HEK293 (cell line): ENCODE measurements around the gene GAST.

Experiments
- GLIS1 ChIP-seq: fragments of 450-650 bp; formaldehyde crosslinking; IDR thresholded peaks from 2 replicates; pipeline ENCODE4 v1.5.1; 2016; ENCODE audit warnings: missing biosample characterization, missing genetic modification characterization
- INSM2 ChIP-seq: fragments of 450-650 bp; formaldehyde crosslinking; IDR thresholded peaks from 2 replicates; pipeline ENCODE4 v1.5.1; 2016; ENCODE audit warnings: missing biosample characterization, missing genetic modification characterization
- MYNN ChIP-seq: fragments of 450-650 bp; formaldehyde crosslinking; IDR thresholded peaks from 2 replicates; pipeline ENCODE4 v1.5.1; 2016; ENCODE audit warnings: missing biosample characterization, missing genetic modification characterization, borderline replicate concordance
- MZF1 ChIP-seq: fragments of 450-650 bp; formaldehyde crosslinking; IDR thresholded peaks from 2 replicates; pipeline ENCODE4 v1.5.1; 2017; ENCODE audit warnings: missing biosample characterization, missing genetic modification characterization, borderline replicate concordance
- SP7 ChIP-seq: fragments of 450-650 bp; formaldehyde crosslinking; IDR thresholded peaks from 2 replicates; pipeline ENCODE4 v1.5.1; 2016; ENCODE audit warnings: missing biosample characterization, missing genetic modification characterization
- ZBTB1 ChIP-seq: fragments of 450-650 bp; formaldehyde crosslinking; IDR thresholded peaks from 2 replicates; pipeline ENCODE4 v1.5.1; 2016; ENCODE audit warnings: missing biosample characterization, missing genetic modification characterization
- ZBTB6 ChIP-seq: fragments of 450-650 bp; formaldehyde crosslinking; IDR thresholded peaks from 2 replicates; pipeline ENCODE4 v1.5.1; 2017; ENCODE audit warnings: missing biosample characterization, missing genetic modification characterization
- ZFP3 ChIP-seq: fragments of 450-650 bp; formaldehyde crosslinking; IDR thresholded peaks from 2 replicates; pipeline ENCODE4 v1.5.1; 2016; ENCODE audit warnings: low read depth, missing biosample characterization, missing genetic modification characterization
- ZNF146 ChIP-seq: fragments of 450-650 bp; formaldehyde crosslinking; IDR thresholded peaks from 2 replicates; pipeline ENCODE4 v1.5.1; 2016; ENCODE audit warnings: missing biosample characterization, missing genetic modification characterization
- ZNF157 ChIP-seq: fragments of 450-650 bp; formaldehyde crosslinking; IDR thresholded peaks from 2 replicates; pipeline ENCODE4 v1.5.1; 2016; ENCODE audit warnings: missing biosample characterization, missing genetic modification characterization
- ZNF184 ChIP-seq: fragments of 450-650 bp; IDR thresholded peaks from 2 replicates; pipeline ENCODE4 v1.5.1; 2018; ENCODE audit warnings: missing biosample characterization, mild to moderate bottlenecking, missing genetic modification characterization
- ZNF248 ChIP-seq: fragments of 450-650 bp; formaldehyde crosslinking; IDR thresholded peaks from 2 replicates; pipeline ENCODE4 v1.5.1; 2017; ENCODE audit warnings: missing biosample characterization, missing genetic modification characterization
- ZNF292 ChIP-seq: fragments of 450-650 bp; formaldehyde crosslinking; IDR thresholded peaks from 2 replicates; pipeline ENCODE4 v1.5.1; 2016; ENCODE audit warnings: low read depth, missing biosample characterization, missing genetic modification characterization, borderline replicate concordance
- ZNF426 ChIP-seq: fragments of 450-650 bp; formaldehyde crosslinking; IDR thresholded peaks from 2 replicates; pipeline ENCODE4 v1.5.1; 2017; ENCODE audit warnings: missing biosample characterization, missing genetic modification characterization, mild to moderate bottlenecking, inconsistent platforms, moderate library complexity
- ZNF449 ChIP-seq: fragments of 450-650 bp; formaldehyde crosslinking; IDR thresholded peaks from 2 replicates; pipeline ENCODE4 v1.5.1; 2017; ENCODE audit warnings: missing biosample characterization, mild to moderate bottlenecking, missing genetic modification characterization, moderate library complexity
- ZNF501 ChIP-seq: fragments of 450-650 bp; formaldehyde crosslinking; IDR thresholded peaks from 2 replicates; pipeline ENCODE4 v1.5.1; 2016; ENCODE audit warnings: missing biosample characterization, missing genetic modification characterization
- ZNF580 ChIP-seq: fragments of 450-650 bp; formaldehyde crosslinking; IDR thresholded peaks from 2 replicates; pipeline ENCODE4 v1.5.1; 2016; ENCODE audit warnings: missing biosample characterization, missing genetic modification characterization
- ZNF600 ChIP-seq: fragments of 450-650 bp; formaldehyde crosslinking; IDR thresholded peaks from 2 replicates; pipeline ENCODE4 v1.5.1; 2016; ENCODE audit warnings: missing biosample characterization, missing genetic modification characterization
- ZNF629 ChIP-seq: fragments of 450-650 bp; formaldehyde crosslinking; IDR thresholded peaks from 2 replicates; pipeline ENCODE4 v1.5.1; 2017; ENCODE audit warnings: missing biosample characterization, missing genetic modification characterization
- ZNF639 ChIP-seq: fragments of 450-650 bp; formaldehyde crosslinking; IDR thresholded peaks from 2 replicates; pipeline ENCODE4 v1.5.1; 2016; ENCODE audit warnings: missing biosample characterization, missing genetic modification characterization
- ZNF707 ChIP-seq: fragments of 450-650 bp; formaldehyde crosslinking; IDR thresholded peaks from 2 replicates; pipeline ENCODE4 v1.5.1; 2016; ENCODE audit warnings: missing biosample characterization, missing genetic modification characterization
- ZNF776 ChIP-seq: fragments of 450-650 bp; formaldehyde crosslinking; IDR thresholded peaks from 2 replicates; pipeline ENCODE4 v1.5.0; 2017; ENCODE audit warnings: missing biosample characterization, missing genetic modification characterization, borderline replicate concordance
- TF ChIP-seq, protein P1 (sequence below): fragments of 450-650 bp; formaldehyde crosslinking; IDR thresholded peaks from 2 replicates; pipeline ENCODE4 v1.5.0; 2017; ENCODE audit warnings: missing biosample characterization, missing genetic modification characterization, borderline replicate concordance
- TF ChIP-seq, protein P2 (sequence below): fragments of 450-650 bp; formaldehyde crosslinking; IDR thresholded peaks from 2 replicates; pipeline ENCODE4 v1.5.1; 2016; ENCODE audit warnings: missing biosample characterization, missing genetic modification characterization
- TF ChIP-seq, protein P3 (sequence below): fragments of 450-650 bp; formaldehyde crosslinking; conservative IDR thresholded peaks from 2 replicates; pipeline ENCODE4 v1.5.1; 2016; ENCODE audit warnings: low read depth, missing biosample characterization, missing genetic modification characterization

Gene GAST

GRCh38 chr17:41688641-41689496 lies 23.3 kb upstream of the GAST start, which contains the start of gene EIF1 (continued):
- TF ChIP-seq ZNF449 (tag by site-specific recombination), result 0 out of 2 replicates have a peak, but pooled peaks have one; percentile 54
- TF ChIP-seq ZNF248 (tag by site-specific recombination), result peak; percentile 46; the same call in 1 of the 2 replicates
- peak; percentile 94 for TF ChIP-seq ZNF600 (tag by site-specific recombination)
- TF ChIP-seq ZNF580, result peak; percentile 91
- peak; percentile 100 for TF ChIP-seq ZNF629 (tag by site-specific recombination)
- TF ChIP-seq ZBTB6 (tag by site-specific recombination), result peak; percentile 2; the same call in 1 of the 2 replicates
- TF ChIP-seq SP7 (tag by site-specific recombination), result peak; percentile 85
- TF ChIP-seq, protein P1, sequence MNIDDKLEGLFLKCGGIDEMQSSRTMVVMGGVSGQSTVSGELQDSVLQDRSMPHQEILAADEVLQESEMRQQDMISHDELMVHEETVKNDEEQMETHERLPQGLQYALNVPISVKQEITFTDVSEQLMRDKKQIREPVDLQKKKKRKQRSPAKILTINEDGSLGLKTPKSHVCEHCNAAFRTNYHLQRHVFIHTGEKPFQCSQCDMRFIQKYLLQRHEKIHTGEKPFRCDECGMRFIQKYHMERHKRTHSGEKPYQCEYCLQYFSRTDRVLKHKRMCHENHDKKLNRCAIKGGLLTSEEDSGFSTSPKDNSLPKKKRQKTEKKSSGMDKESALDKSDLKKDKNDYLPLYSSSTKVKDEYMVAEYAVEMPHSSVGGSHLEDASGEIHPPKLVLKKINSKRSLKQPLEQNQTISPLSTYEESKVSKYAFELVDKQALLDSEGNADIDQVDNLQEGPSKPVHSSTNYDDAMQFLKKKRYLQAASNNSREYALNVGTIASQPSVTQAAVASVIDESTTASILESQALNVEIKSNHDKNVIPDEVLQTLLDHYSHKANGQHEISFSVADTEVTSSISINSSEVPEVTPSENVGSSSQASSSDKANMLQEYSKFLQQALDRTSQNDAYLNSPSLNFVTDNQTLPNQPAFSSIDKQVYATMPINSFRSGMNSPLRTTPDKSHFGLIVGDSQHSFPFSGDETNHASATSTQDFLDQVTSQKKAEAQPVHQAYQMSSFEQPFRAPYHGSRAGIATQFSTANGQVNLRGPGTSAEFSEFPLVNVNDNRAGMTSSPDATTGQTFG, result no peak
- no peak for TF ChIP-seq ZNF292 (tag by site-specific recombination)
- no peak for TF ChIP-seq ZNF426 (tag by site-specific recombination)
- 0 out of 2 replicates have a peak, but pooled peaks have one; percentile 15 for TF ChIP-seq MYNN (tag by site-specific recombination)
- TF ChIP-seq INSM2, result peak; percentile 42; the same call in 1 of the 2 replicates
- TF ChIP-seq ZNF707 (tag by site-specific recombination), result no peak; the same call in 1 of the 2 replicates
- TF ChIP-seq, protein P2, sequence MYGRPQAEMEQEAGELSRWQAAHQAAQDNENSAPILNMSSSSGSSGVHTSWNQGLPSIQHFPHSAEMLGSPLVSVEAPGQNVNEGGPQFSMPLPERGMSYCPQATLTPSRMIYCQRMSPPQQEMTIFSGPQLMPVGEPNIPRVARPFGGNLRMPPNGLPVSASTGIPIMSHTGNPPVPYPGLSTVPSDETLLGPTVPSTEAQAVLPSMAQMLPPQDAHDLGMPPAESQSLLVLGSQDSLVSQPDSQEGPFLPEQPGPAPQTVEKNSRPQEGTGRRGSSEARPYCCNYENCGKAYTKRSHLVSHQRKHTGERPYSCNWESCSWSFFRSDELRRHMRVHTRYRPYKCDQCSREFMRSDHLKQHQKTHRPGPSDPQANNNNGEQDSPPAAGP (tag by site-specific recombination), result peak; percentile 97
- 0 out of 2 replicates have a peak, but pooled peaks have one; percentile 8 for TF ChIP-seq ZNF184 (tag by site-specific recombination)
- TF ChIP-seq, protein P3, sequence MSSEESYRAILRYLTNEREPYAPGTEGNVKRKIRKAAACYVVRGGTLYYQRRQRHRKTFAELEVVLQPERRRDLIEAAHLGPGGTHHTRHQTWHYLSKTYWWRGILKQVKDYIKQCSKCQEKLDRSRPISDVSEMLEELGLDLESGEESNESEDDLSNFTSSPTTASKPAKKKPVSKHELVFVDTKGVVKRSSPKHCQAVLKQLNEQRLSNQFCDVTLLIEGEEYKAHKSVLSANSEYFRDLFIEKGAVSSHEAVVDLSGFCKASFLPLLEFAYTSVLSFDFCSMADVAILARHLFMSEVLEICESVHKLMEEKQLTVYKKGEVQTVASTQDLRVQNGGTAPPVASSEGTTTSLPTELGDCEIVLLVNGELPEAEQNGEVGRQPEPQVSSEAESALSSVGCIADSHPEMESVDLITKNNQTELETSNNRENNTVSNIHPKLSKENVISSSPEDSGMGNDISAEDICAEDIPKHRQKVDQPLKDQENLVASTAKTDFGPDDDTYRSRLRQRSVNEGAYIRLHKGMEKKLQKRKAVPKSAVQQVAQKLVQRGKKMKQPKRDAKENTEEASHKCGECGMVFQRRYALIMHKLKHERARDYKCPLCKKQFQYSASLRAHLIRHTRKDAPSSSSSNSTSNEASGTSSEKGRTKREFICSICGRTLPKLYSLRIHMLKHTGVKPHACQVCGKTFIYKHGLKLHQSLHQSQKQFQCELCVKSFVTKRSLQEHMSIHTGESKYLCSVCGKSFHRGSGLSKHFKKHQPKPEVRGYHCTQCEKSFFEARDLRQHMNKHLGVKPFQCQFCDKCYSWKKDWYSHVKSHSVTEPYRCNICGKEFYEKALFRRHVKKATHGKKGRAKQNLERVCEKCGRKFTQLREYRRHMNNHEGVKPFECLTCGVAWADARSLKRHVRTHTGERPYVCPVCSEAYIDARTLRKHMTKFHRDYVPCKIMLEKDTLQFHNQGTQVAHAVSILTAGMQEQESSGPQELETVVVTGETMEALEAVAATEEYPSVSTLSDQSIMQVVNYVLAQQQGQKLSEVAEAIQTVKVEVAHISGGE, result peak; percentile 88
- no peak for TF ChIP-seq MZF1 (tag by site-specific recombination)
- no peak for TF ChIP-seq ZNF776 (tag by site-specific recombination)
- no peak for TF ChIP-seq ZNF157 (tag by site-specific recombination)
- peak; percentile 70; the same call in 1 of the 2 replicates for TF ChIP-seq GLIS1 (tag by site-specific recombination)
- TF ChIP-seq ZNF501 (tag by site-specific recombination), result peak; percentile 98
- no peak for TF ChIP-seq ZNF639 (tag by site-specific recombination)
- 0 out of 2 replicates have a peak, but pooled peaks have one; percentile 17 for TF ChIP-seq ZBTB1 (tag by site-specific recombination)
- no peak for TF ChIP-seq ZNF146 (tag by site-specific recombination)
- no peak for TF ChIP-seq ZFP3 (tag by site-specific recombination)
